ENCODE measurements around the gene CTCFL. TPM values are rescaled to one million over a fixed set of nuclear protein-coding genes. Genes with fewer than 3 reads are reported as not detected.

CTCFL gene
- total RNA-seq, 2 experiments from 2014 or later: 0.63 TPM; not detected in 1

- no peaks in the 10 kb centered on the region for H3K9me3 ChIP-seq (ENCODE audit: low read length)
- intact Hi-C loops (cut with micrococcal nuclease; ENCODE audit: unreplicated experiment): no loop called here
- TF ChIP-seq, protein P1, sequence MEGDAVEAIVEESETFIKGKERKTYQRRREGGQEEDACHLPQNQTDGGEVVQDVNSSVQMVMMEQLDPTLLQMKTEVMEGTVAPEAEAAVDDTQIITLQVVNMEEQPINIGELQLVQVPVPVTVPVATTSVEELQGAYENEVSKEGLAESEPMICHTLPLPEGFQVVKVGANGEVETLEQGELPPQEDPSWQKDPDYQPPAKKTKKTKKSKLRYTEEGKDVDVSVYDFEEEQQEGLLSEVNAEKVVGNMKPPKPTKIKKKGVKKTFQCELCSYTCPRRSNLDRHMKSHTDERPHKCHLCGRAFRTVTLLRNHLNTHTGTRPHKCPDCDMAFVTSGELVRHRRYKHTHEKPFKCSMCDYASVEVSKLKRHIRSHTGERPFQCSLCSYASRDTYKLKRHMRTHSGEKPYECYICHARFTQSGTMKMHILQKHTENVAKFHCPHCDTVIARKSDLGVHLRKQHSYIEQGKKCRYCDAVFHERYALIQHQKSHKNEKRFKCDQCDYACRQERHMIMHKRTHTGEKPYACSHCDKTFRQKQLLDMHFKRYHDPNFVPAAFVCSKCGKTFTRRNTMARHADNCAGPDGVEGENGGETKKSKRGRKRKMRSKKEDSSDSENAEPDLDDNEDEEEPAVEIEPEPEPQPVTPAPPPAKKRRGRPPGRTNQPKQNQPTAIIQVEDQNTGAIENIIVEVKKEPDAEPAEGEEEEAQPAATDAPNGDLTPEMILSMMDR (conservative IDR thresholded peaks at IDR 0.05; ENCODE audit: low read length): no peak
- no peak for TF ChIP-seq EZH2phosphoT487 (IDR thresholded peaks at IDR 0.05; ENCODE audit: borderline replicate concordance, low read depth, low read length)
- H3K27ac ChIP-seq (ENCODE audit: low read depth, low read length, poor library complexity, severe bottlenecking): no peak overlapping the region
- H3K4me3 ChIP-seq (ENCODE audit: low read depth, low read length, poor library complexity, severe bottlenecking): no peak overlapping the region
- H3K36me3 ChIP-seq (ENCODE audit: insufficient read depth, low read length): no peaks in the 10 kb centered on the region
- no peaks in the 10 kb centered on the region for H4K20me1 ChIP-seq (ENCODE audit: insufficient read depth, low read length)
- no peak overlapping the region for H3K4me2 ChIP-seq (ENCODE audit: low read length)
- H3K79me2 ChIP-seq (ENCODE audit: insufficient read depth, low read depth, low read length): no peaks in the 10 kb centered on the region
- no peaks in the 10 kb centered on the region for H3K9me2 ChIP-seq (ENCODE audit: insufficient read depth, low read length)
- ChIA-PET CTCF (ENCODE audit: unreplicated experiment) (no interaction called here), POLR2A (no interaction called here)
- H2AFZ ChIP-seq (ENCODE audit: low read length): no peak overlapping the region
- H3K4me1 ChIP-seq (ENCODE audit: insufficient read depth, low read length, poor library complexity, severe bottlenecking): no peaks in the 10 kb centered on the region
- no TSS peak for BruUV-seq (replicated peaks)
- DNase-seq (ENCODE audit: low spot score): no peak
Observed at GRCh38 chr20:57546956-57547649, 22.2 kb upstream of the CTCFL start.

- no TSS peak for BruUV-seq (replicated peaks)
- Histone ChIP-seq H3K4me2 (ENCODE audit: low read length) (no peak overlapping the region), H3K79me2 (ENCODE audit: insufficient read depth, low read depth, low read length) (no peaks in the 10 kb centered on the region), H3K36me3 (ENCODE audit: insufficient read depth, low read length) (no peaks in the 10 kb centered on the region), H3K27ac (ENCODE audit: low read depth, low read length, poor library complexity, severe bottlenecking) (no peak overlapping the region), H4K20me1 (ENCODE audit: insufficient read depth, low read length) (no peaks in the 10 kb centered on the region), H3K9me2 (ENCODE audit: insufficient read depth, low read length) (no peaks in the 10 kb centered on the region), H3K4me3 (ENCODE audit: low read depth, low read length, poor library complexity, severe bottlenecking) (no peak overlapping the region), H3K9me3 (ENCODE audit: low read length) (no peaks in the 10 kb centered on the region), H3K4me1 (ENCODE audit: insufficient read depth, low read length, poor library complexity, severe bottlenecking) (no peaks in the 10 kb centered on the region), H2AFZ (ENCODE audit: low read length) (no peak overlapping the region)
- TF ChIP-seq, protein P1 (conservative IDR thresholded peaks at IDR 0.05; ENCODE audit: low read length): no peak
- TF ChIP-seq EZH2phosphoT487 (IDR thresholded peaks at IDR 0.05; ENCODE audit: borderline replicate concordance, low read depth, low read length): no peak
- intact Hi-C loops (cut with micrococcal nuclease; ENCODE audit: unreplicated experiment): no loop called here
- CTCF ChIA-PET (ENCODE audit: unreplicated experiment): no interaction called here
- no peak for DNase-seq (ENCODE audit: low spot score)
- POLR2A ChIA-PET: no interaction called here
Observed at GRCh38 chr20:57545927-57546662, 21.2 kb upstream of the CTCFL start.

Measured in OCI-LY7 (cell line).